ENCODE results near the gene SMARCE1. TPM values are rescaled to one million over a fixed set of nuclear protein-coding genes. Genes with fewer than 3 reads are reported as not detected.

The SMARCE1 gene
- total and polyA plus RNA-seq, 2 experiments from 2014 or later = 99.9 to 103 TPM

GRCh38 chr17:40664582-40665333 lies 17.1 kb upstream of the SMARCE1 start, which contains the start of gene KRT222:
TSS of gene KRT222 (minus strand) at chr17:40665177. CDS start at chr17:40665099, 78 bp downstream.
- Histone ChIP-seq H3K36me3 (replicated peaks; ENCODE audit: insufficient read depth, low read depth) (no peaks in the 10 kb centered on the region), H3K4me2 (peak within 1 kb of the TSS; percentile 71), H4K20me1 (ENCODE audit: insufficient read depth, poor library complexity, severe bottlenecking) (no peaks in the 10 kb centered on the region), H3K4me3 (no peak within 1 kb of the TSS), H2AFZ (peak within 1 kb of the TSS; percentile 62), H3K27ac (peak within 1 kb of the TSS; percentile 23), H3K9me2 (replicated peaks; ENCODE audit: insufficient read depth) (no peaks in the 10 kb centered on the region), H3K4me1 (ENCODE audit: insufficient read depth) (peaks cover 7% of the 10 kb centered on the region), H3K79me2 (no peaks in the 10 kb centered on the region), H3K9me3 (ENCODE audit: low read depth) (no peaks in the 10 kb centered on the region), H3K27me3 (no peaks in the 10 kb centered on the region)
- 7% methylated on average over 12 of the region's 12 CpGs for WGBS (ENCODE audit: low lambda C conversion rate, missing lambda C conversion rate)
- no peak for TF ChIP-seq EZH2 (IDR thresholded peaks at IDR 0.05; ENCODE audit: borderline replicate concordance)
- TF ChIP-seq, protein P1, sequence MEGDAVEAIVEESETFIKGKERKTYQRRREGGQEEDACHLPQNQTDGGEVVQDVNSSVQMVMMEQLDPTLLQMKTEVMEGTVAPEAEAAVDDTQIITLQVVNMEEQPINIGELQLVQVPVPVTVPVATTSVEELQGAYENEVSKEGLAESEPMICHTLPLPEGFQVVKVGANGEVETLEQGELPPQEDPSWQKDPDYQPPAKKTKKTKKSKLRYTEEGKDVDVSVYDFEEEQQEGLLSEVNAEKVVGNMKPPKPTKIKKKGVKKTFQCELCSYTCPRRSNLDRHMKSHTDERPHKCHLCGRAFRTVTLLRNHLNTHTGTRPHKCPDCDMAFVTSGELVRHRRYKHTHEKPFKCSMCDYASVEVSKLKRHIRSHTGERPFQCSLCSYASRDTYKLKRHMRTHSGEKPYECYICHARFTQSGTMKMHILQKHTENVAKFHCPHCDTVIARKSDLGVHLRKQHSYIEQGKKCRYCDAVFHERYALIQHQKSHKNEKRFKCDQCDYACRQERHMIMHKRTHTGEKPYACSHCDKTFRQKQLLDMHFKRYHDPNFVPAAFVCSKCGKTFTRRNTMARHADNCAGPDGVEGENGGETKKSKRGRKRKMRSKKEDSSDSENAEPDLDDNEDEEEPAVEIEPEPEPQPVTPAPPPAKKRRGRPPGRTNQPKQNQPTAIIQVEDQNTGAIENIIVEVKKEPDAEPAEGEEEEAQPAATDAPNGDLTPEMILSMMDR (IDR thresholded peaks at IDR 0.05; ENCODE audit: poor library complexity) = no peak
- no peak for TF ChIP-seq EZH2phosphoT487 (IDR thresholded peaks at IDR 0.05; ENCODE audit: low read depth, severe bottlenecking, unreplicated experiment)
- no peak for DNase-seq (ENCODE audit: low spot score)

DNA sequence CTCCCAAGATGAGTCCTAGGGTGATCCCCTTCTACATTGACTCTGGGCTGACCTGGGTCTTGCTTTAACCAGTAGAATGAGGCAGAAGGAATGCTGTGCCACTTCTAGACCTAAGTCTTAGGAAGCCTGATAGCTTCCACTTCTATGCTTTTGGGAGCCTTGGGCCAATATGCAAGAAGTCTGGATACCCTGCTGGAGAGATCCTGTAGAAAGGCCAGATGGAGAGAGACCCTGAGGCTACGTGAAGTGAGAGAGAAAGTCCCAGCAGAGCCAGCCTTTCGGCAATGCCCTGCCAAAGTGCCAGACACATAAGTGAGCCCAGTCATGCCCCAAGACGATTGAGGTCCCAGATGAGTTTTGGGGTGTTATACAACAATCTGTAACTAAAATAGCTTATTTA lies 15.6 kb upstream of the SMARCE1 start:
- Histone ChIP-seq H3K27me3 (no peaks in the 10 kb centered on the region), H2AFZ (no peak overlapping the region)
- 79% methylated on average over 3 of the region's 3 CpGs for WGBS (ENCODE audit: low lambda C conversion rate, missing lambda C conversion rate)

DNA sequence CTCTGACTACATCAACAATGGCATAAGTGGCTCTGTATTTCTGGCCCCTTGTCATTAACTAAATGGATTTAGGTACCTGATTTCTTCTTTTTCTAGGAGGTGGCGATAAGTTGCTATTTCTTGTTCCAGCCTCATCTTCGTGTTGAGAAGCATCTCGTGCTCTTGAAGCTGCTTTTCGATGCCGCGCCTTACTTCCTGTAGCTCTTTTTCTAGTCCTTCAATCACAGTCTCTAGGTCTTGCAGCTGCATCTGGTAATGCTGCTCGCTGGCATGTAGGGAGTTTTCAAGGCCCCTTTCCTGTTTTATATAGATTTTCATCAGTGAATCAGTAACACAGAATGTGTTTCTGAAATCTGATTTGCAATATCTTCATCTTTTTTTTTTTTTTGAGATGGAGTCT lies 12.3 kb upstream of the SMARCE1 start:
- Histone ChIP-seq H3K9me3 (ENCODE audit: low read depth) (no peaks in the 10 kb centered on the region), H3K9me2 (replicated peaks; ENCODE audit: insufficient read depth) (no peaks in the 10 kb centered on the region), H3K79me2 (no peaks in the 10 kb centered on the region), H3K4me3 (no peak overlapping the region), H3K4me2 (no peak overlapping the region), H3K27ac (no peak overlapping the region), H2AFZ (no peak overlapping the region), H3K27me3 (no peaks in the 10 kb centered on the region), H4K20me1 (ENCODE audit: insufficient read depth, poor library complexity, severe bottlenecking) (no peaks in the 10 kb centered on the region), H3K4me1 (ENCODE audit: insufficient read depth) (peaks cover 4% of the 10 kb centered on the region), H3K36me3 (replicated peaks; ENCODE audit: insufficient read depth, low read depth) (no peaks in the 10 kb centered on the region)
- no peak for DNase-seq (ENCODE audit: low spot score)
- WGBS (ENCODE audit: low lambda C conversion rate, missing lambda C conversion rate) = 92% methylated on average over 7 of the region's 7 CpGs
- TF ChIP-seq EZH2 (IDR thresholded peaks at IDR 0.05; ENCODE audit: borderline replicate concordance) (no peak), EZH2phosphoT487 (IDR thresholded peaks at IDR 0.05; ENCODE audit: low read depth, severe bottlenecking, unreplicated experiment) (no peak)
- TF ChIP-seq, protein P1 (IDR thresholded peaks at IDR 0.05; ENCODE audit: poor library complexity) = no peak

More for the DNA sequence above, 15.6 kb upstream of the SMARCE1 start:
- Histone ChIP-seq H3K4me3 (no peak overlapping the region), H3K9me3 (ENCODE audit: low read depth) (no peaks in the 10 kb centered on the region), H3K79me2 (no peaks in the 10 kb centered on the region), H3K9me2 (replicated peaks; ENCODE audit: insufficient read depth) (no peaks in the 10 kb centered on the region), H3K36me3 (replicated peaks; ENCODE audit: insufficient read depth, low read depth) (no peaks in the 10 kb centered on the region), H4K20me1 (ENCODE audit: insufficient read depth, poor library complexity, severe bottlenecking) (no peaks in the 10 kb centered on the region), H3K4me2 (no peak overlapping the region), H3K27ac (no peak overlapping the region), H3K4me1 (ENCODE audit: insufficient read depth) (peaks cover 7% of the 10 kb centered on the region)
- TF ChIP-seq EZH2 (IDR thresholded peaks at IDR 0.05; ENCODE audit: borderline replicate concordance) (no peak), EZH2phosphoT487 (IDR thresholded peaks at IDR 0.05; ENCODE audit: low read depth, severe bottlenecking, unreplicated experiment) (no peak)
- TF ChIP-seq, protein P1 (IDR thresholded peaks at IDR 0.05; ENCODE audit: poor library complexity) = no peak
- DNase-seq (ENCODE audit: low spot score) = no peak

All from hepatocyte (in vitro differentiated cells).